Fibroblast of peridontal ligament (primary cell): ENCODE measurements around the gene ARHGAP6.

Source experiments
- DNase-seq: peaks from one replicate; pipeline ENCODE4 v3.0.0-alpha.2; 2010; ENCODE audit errors: extremely low read depth

The ARHGAP6 gene

DNA sequence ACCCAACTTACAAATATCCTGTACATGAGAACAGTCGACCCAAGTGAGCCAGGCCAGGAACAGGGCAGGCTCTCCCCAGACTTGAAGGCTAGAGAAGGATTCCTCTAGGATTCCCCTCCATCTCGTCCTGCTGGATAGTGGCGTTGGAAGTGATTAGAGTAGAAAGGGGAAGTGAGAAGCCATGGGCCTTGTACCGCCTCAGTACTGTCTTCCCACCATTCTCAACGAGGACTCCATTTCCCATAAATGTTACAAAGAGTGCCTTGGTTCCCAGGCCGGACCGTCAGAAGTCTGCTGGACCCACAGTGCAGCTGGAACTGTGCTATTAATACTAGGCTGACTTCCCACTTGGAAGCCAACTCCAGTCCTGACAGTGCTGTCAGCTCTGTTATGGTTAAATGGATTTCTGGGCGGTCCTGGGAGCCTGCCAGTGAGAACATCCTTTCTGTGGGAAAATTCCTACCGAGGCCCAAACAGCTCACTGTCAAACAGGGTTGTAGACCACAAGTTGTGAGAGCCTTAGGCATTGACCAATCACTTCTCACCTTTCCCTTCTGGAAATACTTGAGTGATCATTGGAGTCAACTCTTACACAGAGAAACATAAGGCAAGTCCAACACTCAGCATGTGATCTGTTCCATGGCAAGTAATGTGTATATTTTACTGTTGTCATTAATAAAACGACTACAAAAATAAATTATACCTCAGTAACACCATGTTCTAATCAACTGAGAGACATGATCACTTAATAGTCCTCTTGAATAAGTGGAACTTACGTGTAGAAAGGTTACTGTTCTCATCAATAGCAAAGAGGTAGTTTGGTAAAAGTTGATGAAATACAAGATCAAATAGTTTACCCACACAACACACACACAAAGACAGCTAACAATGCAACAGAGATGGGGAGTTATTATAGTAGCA, 314.1 kb downstream of the ARHGAP6 start:
- peak; percentile 75 for DNase-seq

DNA sequence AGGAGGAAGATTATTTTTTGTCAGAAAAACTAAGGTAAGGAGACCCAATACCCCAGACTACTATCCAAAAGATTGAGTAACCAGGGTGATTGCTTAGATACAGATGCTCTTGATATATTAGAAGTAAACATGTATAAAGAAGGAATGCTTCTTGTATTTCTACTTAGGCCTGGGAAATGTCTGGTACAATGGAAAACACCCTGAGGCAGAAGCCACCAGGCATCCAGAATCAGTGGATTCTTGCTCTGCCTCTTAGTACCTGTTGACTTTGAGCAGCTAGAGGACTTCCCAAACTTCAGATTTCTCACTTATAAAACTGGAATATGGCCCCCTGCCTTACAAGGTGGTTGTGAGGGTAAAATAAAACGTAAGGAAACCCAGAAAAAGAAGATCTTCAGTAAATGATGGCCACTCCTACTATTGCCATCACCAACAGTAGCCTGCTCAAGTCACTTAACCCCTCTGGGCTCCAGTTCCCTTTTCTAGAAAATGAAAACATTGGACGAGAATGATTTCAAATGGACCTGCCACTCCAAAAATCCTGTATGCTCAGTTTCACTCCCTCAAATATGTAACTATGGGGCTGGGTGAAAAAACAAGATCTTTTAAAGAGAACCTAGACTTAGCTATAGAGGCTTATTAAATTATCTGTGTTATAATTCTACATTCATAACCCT, 315.9 kb downstream of the ARHGAP6 start:
- no peak for DNase-seq

DNA sequence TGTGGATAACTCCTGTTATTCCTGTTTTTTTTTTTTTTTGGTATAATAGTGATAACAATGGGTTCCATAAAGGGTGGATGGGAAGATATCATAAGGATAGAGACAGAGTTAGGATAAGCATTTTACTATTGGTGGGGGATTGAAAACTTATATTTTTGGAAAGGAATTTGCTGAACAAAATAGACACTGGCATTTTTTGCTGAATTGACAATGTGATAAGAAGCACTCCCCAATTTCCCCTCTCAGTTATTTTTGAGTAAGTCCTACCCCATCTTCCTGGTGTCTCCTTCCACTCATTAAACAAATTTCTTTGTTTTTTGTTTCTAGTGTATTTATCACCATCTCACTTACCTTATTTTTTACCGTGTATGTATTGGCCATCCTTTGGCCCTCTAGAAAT, 316.7 kb downstream of the ARHGAP6 start:
- no peak for DNase-seq

- DNase-seq: no peak
Observed at GRCh38 chrX:11347300-11347699, 318.4 kb downstream of the ARHGAP6 start.

DNA sequence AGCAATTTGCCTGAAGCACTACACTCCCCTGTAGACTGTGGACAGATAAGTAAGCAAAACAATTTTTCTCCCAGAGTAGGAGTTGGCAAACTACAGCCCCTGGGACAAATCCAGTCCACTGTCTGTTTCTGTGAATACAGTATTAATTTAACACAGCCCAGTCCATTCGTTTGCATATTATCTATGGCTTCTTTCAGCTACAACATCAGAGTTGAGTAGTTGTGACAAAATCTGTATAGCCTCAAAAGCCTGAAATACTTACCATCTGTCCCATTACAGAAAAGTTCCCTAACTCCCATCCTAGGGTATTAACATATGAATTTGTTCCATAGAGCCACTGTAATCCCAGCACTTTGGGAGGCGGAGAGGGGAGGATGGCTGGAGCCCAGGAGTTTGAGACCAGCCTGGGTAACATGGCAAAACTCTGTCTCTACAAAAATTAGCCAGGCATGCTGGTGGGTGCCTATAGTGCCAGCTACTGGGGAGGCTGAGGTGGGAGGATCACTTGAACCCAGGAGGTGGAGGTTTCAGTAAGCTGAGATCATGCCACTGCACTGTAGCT, 319.5 kb downstream of the ARHGAP6 start:
- DNase-seq: no peak

GRCh38 chrX:11342673-11343072, 323.0 kb downstream of the ARHGAP6 start:
- DNase-seq: no peak

DNA sequence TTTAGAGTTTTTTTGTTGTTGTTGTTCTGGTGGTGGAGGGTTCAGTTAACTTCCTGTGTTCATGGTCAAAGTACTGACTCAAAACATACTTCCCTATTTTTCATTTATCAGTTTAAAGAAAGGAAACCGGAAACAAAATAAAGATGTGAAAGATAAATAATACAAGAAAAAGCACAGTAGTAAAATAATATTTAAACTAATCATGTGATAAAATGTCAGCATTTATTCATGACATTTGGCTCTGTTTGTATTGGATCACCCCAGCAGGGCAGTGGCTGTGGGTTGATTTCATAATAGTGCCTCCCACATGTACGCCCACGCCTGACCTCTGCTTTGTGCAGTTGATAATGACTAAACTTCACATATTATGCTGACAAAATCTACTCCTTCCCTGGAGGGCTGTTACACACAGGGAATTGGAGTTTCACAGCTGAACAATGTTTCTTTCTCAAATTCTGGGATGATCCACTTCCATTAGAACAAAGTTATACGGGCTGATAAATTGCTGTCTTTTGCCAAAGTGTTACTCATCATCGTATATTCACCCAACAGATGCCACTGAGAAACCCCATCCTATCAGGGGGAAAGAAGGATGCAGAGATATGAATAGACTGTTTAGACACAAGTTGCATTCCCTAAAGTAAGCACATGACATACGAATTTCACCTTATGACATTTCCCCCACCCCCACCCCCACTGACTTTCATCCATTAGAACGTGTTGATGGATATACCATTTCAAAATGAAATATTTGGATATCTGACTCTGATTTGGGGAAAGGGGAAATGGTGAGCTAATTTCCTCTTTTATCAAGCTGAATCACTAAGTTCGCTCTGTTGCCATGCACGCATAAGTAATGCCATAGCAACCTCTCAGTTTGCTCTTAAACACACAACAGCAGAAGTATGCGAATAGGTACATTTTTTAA, 324.2 kb downstream of the ARHGAP6 start:
- peak; percentile 79 for DNase-seq

DNA sequence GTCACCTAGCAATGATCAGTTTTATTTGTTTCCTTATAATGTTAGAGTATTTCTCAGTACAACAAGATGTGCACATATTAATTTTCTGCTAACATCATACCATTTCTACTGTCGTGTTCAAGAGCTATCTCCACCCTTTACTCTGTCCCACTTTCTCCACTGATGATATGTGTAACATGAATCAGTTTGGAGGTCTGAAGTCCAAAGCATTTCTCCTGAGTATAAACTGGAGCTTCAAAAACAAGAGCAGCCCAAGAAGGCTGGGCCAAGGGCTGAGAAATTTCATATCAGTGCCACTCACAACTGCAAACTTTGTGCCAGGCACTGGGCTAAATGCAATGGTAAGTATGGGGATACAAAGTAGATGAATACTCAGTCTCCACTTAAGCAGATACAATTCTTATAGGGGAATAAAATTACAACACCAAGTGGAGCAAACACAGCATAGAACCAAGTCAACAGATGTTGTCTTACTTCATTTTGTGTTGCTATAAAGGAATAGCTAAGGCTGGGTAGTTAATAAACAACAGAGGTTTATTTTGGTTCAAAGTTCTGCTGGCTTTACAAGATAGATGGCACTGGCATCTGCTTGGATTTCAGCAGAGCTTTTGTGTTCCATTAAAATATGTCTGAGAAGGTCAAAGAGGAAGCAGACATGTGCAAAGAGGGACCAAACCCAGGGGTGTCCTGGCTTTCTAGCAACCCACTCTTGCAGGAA, 328.3 kb downstream of the ARHGAP6 start:
- no peak for DNase-seq

DNA sequence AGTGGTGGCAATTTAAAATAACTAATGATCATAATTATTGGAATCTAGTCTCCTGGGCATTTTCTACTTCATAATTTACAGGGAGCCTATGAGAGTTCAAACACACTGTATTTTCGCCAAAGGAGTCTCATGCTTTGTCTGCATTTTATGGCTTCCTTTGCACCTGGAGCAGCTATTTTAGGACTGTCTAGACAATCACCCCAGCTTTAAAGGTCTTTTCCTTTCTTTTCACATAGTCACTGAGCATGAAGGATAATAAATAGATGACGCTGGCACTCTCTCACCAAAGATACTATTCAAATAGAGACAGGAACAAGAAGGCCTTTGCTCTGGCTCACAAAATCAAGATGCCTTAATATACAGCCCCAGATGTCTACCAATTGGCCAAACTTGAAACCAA, 329.5 kb downstream of the ARHGAP6 start:
- no peak for DNase-seq

- no peak for DNase-seq
Observed at GRCh38 chrX:11334165-11334564, 331.6 kb downstream of the ARHGAP6 start.

- DNase-seq: no peak
Observed at GRCh38 chrX:11331788-11332187, 333.9 kb downstream of the ARHGAP6 start.

DNA sequence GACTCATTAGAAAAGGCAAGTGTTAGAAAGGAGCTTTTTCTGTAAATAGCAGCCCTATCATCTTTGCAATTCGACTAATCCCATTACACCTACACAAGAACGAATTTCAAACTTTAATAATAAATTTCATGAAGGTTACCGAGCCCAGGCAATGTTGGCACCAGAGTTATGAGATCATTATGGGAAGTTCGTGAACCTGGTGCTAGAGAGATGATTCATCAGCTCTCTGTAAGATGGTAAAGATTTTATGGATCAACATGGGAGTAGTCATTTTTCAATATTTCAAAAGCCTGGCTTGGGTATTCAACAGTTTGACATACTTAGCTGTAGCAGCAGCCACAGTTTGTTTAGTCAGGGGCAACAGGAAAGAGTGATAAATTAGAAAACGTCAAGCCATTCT, 336.7 kb downstream of the ARHGAP6 start:
- DNase-seq: no peak

DNA sequence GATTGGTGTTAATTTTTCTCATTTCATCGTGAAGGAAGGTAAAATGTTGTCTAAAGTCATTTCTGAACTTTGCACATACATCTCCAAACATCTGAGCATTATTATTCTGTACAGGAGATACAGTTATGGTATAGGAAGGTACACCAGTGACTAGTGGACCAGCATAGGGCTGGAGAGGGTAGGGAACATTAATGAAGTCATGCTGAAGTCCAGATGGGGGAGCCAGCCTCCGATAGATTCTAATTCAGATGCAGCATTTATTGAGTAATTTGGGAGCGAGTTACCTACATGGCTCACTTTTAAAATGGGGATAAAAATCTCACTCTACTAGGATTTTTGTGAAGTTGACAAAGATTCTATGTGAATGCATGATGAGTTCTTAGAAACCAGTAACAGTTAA, 337.6 kb downstream of the ARHGAP6 start:
- DNase-seq: no peak

DNA sequence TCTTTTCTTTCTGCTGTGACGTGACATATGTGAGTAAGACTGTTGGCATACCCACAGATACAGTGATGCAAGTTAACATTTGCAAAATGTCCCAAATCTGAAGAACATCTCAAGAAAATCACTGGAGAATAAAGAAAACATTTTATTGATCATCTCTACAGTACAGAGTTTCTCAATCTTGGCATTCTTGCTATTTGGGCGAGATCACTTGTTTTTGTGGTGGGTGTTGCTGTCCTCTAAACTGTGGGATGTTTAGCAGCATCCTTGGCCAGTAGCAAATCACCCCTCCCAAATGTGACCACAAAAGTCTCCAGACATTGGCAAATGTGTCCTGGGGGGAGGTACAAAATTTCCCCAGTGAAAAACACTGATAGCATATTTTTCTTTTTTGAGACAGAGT, 343.7 kb downstream of the ARHGAP6 start:
- no peak for DNase-seq

GRCh38 chrX:11319806-11320520, 345.8 kb downstream of the ARHGAP6 start:
- peak; percentile 3 for DNase-seq

DNA sequence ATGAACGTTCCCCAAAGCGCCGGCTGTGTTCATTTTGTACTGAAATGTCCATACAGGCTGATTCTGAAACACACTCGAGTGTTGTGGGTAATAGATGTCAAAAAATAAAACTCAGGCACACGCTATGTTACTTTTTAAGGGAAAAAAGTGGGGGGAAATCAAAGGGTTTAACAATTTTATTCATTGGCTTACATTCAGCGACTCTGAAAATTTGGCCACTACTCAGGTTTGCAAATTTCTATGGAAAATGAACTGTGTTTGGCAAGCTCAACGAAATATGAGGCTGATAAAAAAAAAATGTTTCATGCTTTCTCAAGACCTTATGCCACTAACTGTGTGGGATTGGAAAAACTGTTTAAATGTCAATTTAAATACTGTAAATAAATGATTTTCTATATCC, 354.0 kb downstream of the ARHGAP6 start:
- DNase-seq: peak; percentile 16

GRCh38 chrX:11309220-11309619, 356.5 kb downstream of the ARHGAP6 start:
- DNase-seq: no peak

- DNase-seq: no peak
Observed at GRCh38 chrX:11305641-11306040, 360.1 kb downstream of the ARHGAP6 start.

GRCh38 chrX:11304829-11305228, 360.9 kb downstream of the ARHGAP6 start:
- DNase-seq: no peak

- DNase-seq: no peak
Observed at GRCh38 chrX:11298600-11298999, 367.1 kb downstream of the ARHGAP6 start.
